NB4 (cell line): ENCODE measurements around the gene COL8A1.

ENCODE experiments used
- CTCF ChIP-seq: IDR thresholded peaks from one replicate; pipeline ENCODE4 v1.5.1; 2012; ENCODE audit warnings: low read depth, low read length
- MAX ChIP-seq: IDR thresholded peaks from 2 replicates; pipeline ENCODE4 v1.6.1; 2011; ENCODE audit warnings: low read depth, low read length
- MYC ChIP-seq: IDR thresholded peaks from 2 replicates; pipeline ENCODE4 v1.6.1; 2011; ENCODE audit warnings: low read depth, low read length
- POLR2A ChIP-seq: IDR thresholded peaks from 2 replicates; pipeline ENCODE4 v1.6.1; 2011; ENCODE audit warnings: mild to moderate bottlenecking; ENCODE audit not compliant: insufficient read length; ENCODE audit errors: extremely low read depth

GRCh38 chr3:99686469-99686868 is 48.1 kb downstream of the COL8A1 start:
- TF ChIP-seq POLR2A = no peak
- no peak for TF ChIP-seq MAX
- TF ChIP-seq CTCF = no peak
- TF ChIP-seq MYC = no peak
